Neural cell (in vitro differentiated cells): Measurements from ENCODE around the gene CLEC16A. TPM values are rescaled to one million over a fixed set of nuclear protein-coding genes. Genes with fewer than 3 reads are reported as not detected.
"Not testable (repeated sequence)": the region's sequence is repeated elsewhere in the genome, so short reads cannot be mapped to it uniquely, and the experiment has no call there.

Experiments
- H2AFZ ChIP-seq: fragments of 200-600, 300-800 bp; sonication (generic), shearing (Covaris generic); 2 replicates; pipeline ENCODE4 v1.6.0; 2014; ENCODE audit warnings: low read depth, mild to moderate bottlenecking, antibody characterized with exemption, low read length, moderate library complexity
- H3F3A ChIP-seq: fragments of 200-600 bp; shearing (Covaris generic); 2 replicates; pipeline ENCODE4 v1.6.1; 2016; ENCODE audit warnings: mild to moderate bottlenecking, moderate library complexity, mixed read lengths, antibody characterized with exemption, low read length; ENCODE audit not compliant: insufficient read depth, poor library complexity, severe bottlenecking
- H3K27ac ChIP-seq: fragments of 200-600, 300-800 bp; sonication (generic), shearing (Covaris generic); 2 replicates; pipeline ENCODE4 v1.5.1; 2014; ENCODE audit warnings: mild to moderate bottlenecking, low read length, moderate library complexity
- H3K27me3 ChIP-seq: fragments of 300-800, 200-600 bp; sonication (generic), shearing (Covaris generic); 2 replicates; pipeline ENCODE4 v1.6.0; 2014; ENCODE audit warnings: mild to moderate bottlenecking, low read depth, low read length, moderate library complexity; ENCODE audit not compliant: insufficient read depth
- H3K36me3 ChIP-seq: fragments of 300-800, 200-600 bp; sonication (generic), shearing (Covaris generic); 2 replicates; pipeline ENCODE4 v1.5.1; 2014; ENCODE audit warnings: mild to moderate bottlenecking, antibody characterized with exemption, low read length, moderate library complexity; ENCODE audit not compliant: insufficient read depth
- H3K4me2 ChIP-seq: fragments of 300-800, 200-600 bp; sonication (generic), shearing (Covaris generic); 2 replicates; pipeline ENCODE4 v1.6.0; 2014; ENCODE audit warnings: mild to moderate bottlenecking, low read length
- H3K4me3 ChIP-seq: fragments of 300-800, 200-600 bp; sonication (generic), shearing (Covaris generic); 2 replicates; pipeline ENCODE4 v1.5.1; 2014; ENCODE audit warnings: mild to moderate bottlenecking, low read length, moderate library complexity
- H3K79me2 ChIP-seq: fragments of 200-600 bp; shearing (Covaris generic); replicated peaks from 2 replicates; pipeline ENCODE4 v1.6.0; 2014; ENCODE audit warnings: mild to moderate bottlenecking, low read length, moderate library complexity; ENCODE audit not compliant: insufficient read depth
- H3K9ac ChIP-seq: fragments of 300-800, 200-600 bp; sonication (generic), shearing (Covaris generic); 2 replicates; pipeline ENCODE4 v1.6.1; 2016; ENCODE audit warnings: mild to moderate bottlenecking, low read length, mixed read lengths
- H3K9me2 ChIP-seq: fragments of 200-600 bp; shearing (Covaris generic); 2 replicates; pipeline ENCODE4 v1.6.1; 2016; ENCODE audit warnings: mild to moderate bottlenecking, low read length, mixed read lengths; ENCODE audit not compliant: insufficient read depth
- H3K9me3 ChIP-seq: fragments of 200-600, 300-800 bp; sonication (generic), shearing (Covaris generic); 2 replicates; pipeline ENCODE4 v1.6.1; 2016; ENCODE audit warnings: mild to moderate bottlenecking, mixed run types, low read length, moderate library complexity, mixed read lengths
- H4K20me1 ChIP-seq: fragments of 200-600 bp; shearing (Covaris generic); 2 replicates; pipeline ENCODE4 v1.6.1; 2016; ENCODE audit warnings: mild to moderate bottlenecking, mixed run types; ENCODE audit not compliant: insufficient read depth
- CTCF ChIP-seq: fragments of 450-650 bp; IDR thresholded peaks from 2 replicates; pipeline ENCODE4 v1.5.1; 2014; ENCODE audit warnings: antibody characterized with exemption, mild to moderate bottlenecking, moderate library complexity; ENCODE audit not compliant: poor library complexity, severe bottlenecking
- EP300 ChIP-seq: fragments of 450-650 bp; conservative IDR thresholded peaks from 2 replicates; pipeline ENCODE4 v1.6.1; 2014; ENCODE audit warnings: antibody characterized with exemption, mild to moderate bottlenecking, moderate library complexity; ENCODE audit not compliant: poor library complexity, severe bottlenecking
- EZH2 ChIP-seq: fragments of 200-600, 300-800 bp; shearing (Covaris generic), sonication (generic); IDR thresholded peaks from 2 replicates; pipeline ENCODE4 v1.6.1; 2014; ENCODE audit warnings: antibody characterized with exemption, low read length, borderline replicate concordance, mild to moderate bottlenecking; ENCODE audit not compliant: insufficient read depth, poor library complexity, severe bottlenecking
- MXI1 ChIP-seq: fragments of 450-650 bp; conservative IDR thresholded peaks from 2 replicates; pipeline ENCODE4 v1.6.1; 2014; ENCODE audit warnings: antibody characterized with exemption, mild to moderate bottlenecking; ENCODE audit not compliant: poor library complexity, severe bottlenecking
- POLR2AphosphoS5 ChIP-seq: IDR thresholded peaks from 2 replicates; pipeline ENCODE4 v1.6.1; 2012
- RAD21 ChIP-seq: fragments of 450-650 bp; conservative IDR thresholded peaks from 2 replicates; pipeline ENCODE4 v1.6.1; 2014; ENCODE audit warnings: antibody characterized with exemption, mild to moderate bottlenecking, moderate library complexity
- REST ChIP-seq: IDR thresholded peaks from 2 replicates; pipeline ENCODE4 v1.6.1; 2012; ENCODE audit warnings: borderline replicate concordance
- SMC3 ChIP-seq: fragments of 450-650 bp; conservative IDR thresholded peaks from 2 replicates; pipeline ENCODE4 v1.6.1; 2014; ENCODE audit warnings: antibody characterized with exemption, mild to moderate bottlenecking, moderate library complexity; ENCODE audit not compliant: poor library complexity
- TAF1 ChIP-seq: IDR thresholded peaks from 2 replicates; pipeline ENCODE4 v1.6.1; 2012; ENCODE audit warnings: low read depth
- polyA plus RNA-seq: library from polyadenylated mRNA; depleted of rRNA; stranded (reverse); fragments of >200 nt; gene quantifications from 2 replicates; pipeline ENCODE4 v1.2.3, GENCODE V29; 2014

Gene CLEC16A
- polyA plus RNA-seq, 1 donor from 2014 or later = 11.1 TPM

GRCh38 chr16:11219178-11219577 is 274.8 kb downstream of the CLEC16A start:
- H2AFZ ChIP-seq = no peak overlapping the region
- H4K20me1 ChIP-seq = no peaks in the 10 kb centered on the region
- no peaks in the 10 kb centered on the region for H3K79me2 ChIP-seq
- H3K4me2 ChIP-seq = no peak overlapping the region
- H3K27me3 ChIP-seq = no peaks in the 10 kb centered on the region
- H3K9ac ChIP-seq = no peak overlapping the region
- no peaks in the 10 kb centered on the region for H3K9me2 ChIP-seq
- no peak for TF ChIP-seq TAF1
- no peak for TF ChIP-seq EZH2
- TF ChIP-seq CTCF = no peak
- no peak for TF ChIP-seq POLR2AphosphoS5
- TF ChIP-seq SMC3 = no peak
- no peak for TF ChIP-seq REST
- no peak for TF ChIP-seq RAD21
- no peak for TF ChIP-seq EP300
- no peak for TF ChIP-seq MXI1
- H3K27ac ChIP-seq = no peak overlapping the region
- H3K36me3 ChIP-seq = no peaks in the 10 kb centered on the region
- H3K4me3 ChIP-seq = no peak overlapping the region
- H3K9me3 ChIP-seq = no peaks in the 10 kb centered on the region
- no peaks in the 10 kb centered on the region for H3F3A ChIP-seq

GRCh38 chr16:11220507-11220906 is 276.1 kb downstream of the CLEC16A start:
- H3K27me3 ChIP-seq, H3K4me2 ChIP-seq, H3K9me3 ChIP-seq, H3K36me3 ChIP-seq, H3K4me3 ChIP-seq, H3K9ac ChIP-seq, H3K27ac ChIP-seq, H2AFZ ChIP-seq, H4K20me1 ChIP-seq, H3K9me2 ChIP-seq, H3F3A ChIP-seq, H3K79me2 ChIP-seq: not testable (repeated sequence)
